Activated T-helper 1 cell treated with anti-CD3 and anti-CD28 coated beads, Interleukin-2, amount 50 U/mL, for 16 hours (primary cell): ENCODE data around the gene ERBB4.

Source experiments
- DNase-seq, 2 donors: peaks; one replicate each; pipeline ENCODE4 v3.0.0-alpha.2; 2020; ENCODE audit warnings: low read depth in 1 of 2, low spot score in 1 of 2

Gene ERBB4

GRCh38 chr2:212088353-212088752, 450.2 kb downstream of the ERBB4 start:
- DNase-seq = no peak

GRCh38 chr2:212083492-212083891, 455.1 kb downstream of the ERBB4 start:
- no peak for DNase-seq

GRCh38 chr2:212078103-212078502, 460.5 kb downstream of the ERBB4 start:
- DNase-seq = no peak

GRCh38 chr2:212076456-212076855, 462.1 kb downstream of the ERBB4 start:
- DNase-seq = no peak

- DNase-seq = no peak
Measured at GRCh38 chr2:212073360-212073759, 465.2 kb downstream of the ERBB4 start.

GRCh38 chr2:212066546-212066945, 472.1 kb downstream of the ERBB4 start:
- no peak for DNase-seq

- no peak for DNase-seq
Measured at GRCh38 chr2:212064318-212064717, 474.3 kb downstream of the ERBB4 start.

GRCh38 chr2:212052412-212053159, 486.0 kb downstream of the ERBB4 start:
- DNase-seq = no peak

- DNase-seq = no peak
Measured at GRCh38 chr2:212050871-212051270, 487.7 kb downstream of the ERBB4 start.

GRCh38 chr2:212042562-212042961, 496.0 kb downstream of the ERBB4 start:
- no peak for DNase-seq

GRCh38 chr2:212037062-212037461, 501.5 kb downstream of the ERBB4 start:
- no peak for DNase-seq

GRCh38 chr2:212034841-212035585, 503.6 kb downstream of the ERBB4 start:
- DNase-seq = no peak

GRCh38 chr2:212033888-212034287, 504.7 kb downstream of the ERBB4 start:
- no peak for DNase-seq

- no peak for DNase-seq
Measured at GRCh38 chr2:212032536-212033219, 505.9 kb downstream of the ERBB4 start.

GRCh38 chr2:212032032-212032431, 506.6 kb downstream of the ERBB4 start:
- DNase-seq = no peak

- no peak for DNase-seq
Measured at GRCh38 chr2:212030709-212031108, 507.9 kb downstream of the ERBB4 start.

GRCh38 chr2:212028798-212029394, 509.7 kb downstream of the ERBB4 start:
- DNase-seq = no peak

- no peak for DNase-seq
Measured at GRCh38 chr2:212027681-212028628, 510.6 kb downstream of the ERBB4 start.

GRCh38 chr2:212024040-212024439, 514.6 kb downstream of the ERBB4 start:
- no peak for DNase-seq

GRCh38 chr2:212022966-212023365, 515.6 kb downstream of the ERBB4 start:
- no peak for DNase-seq
